Fibroblast of lung (primary cell): ENCODE data around the gene RASEF. TPM values are rescaled to one million over a fixed set of nuclear protein-coding genes. Genes with fewer than 3 reads are reported as not detected.

Experiments
- DNase-seq, 2 donors: peaks; one replicate each; pipeline versions ENCODE4 v3.0.0 to v3.0.0-alpha.2; 2010; ENCODE audit warnings: low read depth in 2 of 2
- H2AFZ ChIP-seq: 2 replicates; pipeline ENCODE4 v1.5.1; 2012; ENCODE audit warnings: low read length, control low read depth, inconsistent platforms
- H3K27ac ChIP-seq: 2 replicates; pipeline ENCODE4 v1.5.1; 2011; ENCODE audit warnings: low read length, control low read depth; ENCODE audit not compliant: insufficient read depth
- H3K27me3 ChIP-seq: 2 replicates; pipeline ENCODE4 v1.5.1; 2011; ENCODE audit warnings: mild to moderate bottlenecking, low read length; ENCODE audit not compliant: control insufficient read depth, insufficient read depth
- H3K36me3 ChIP-seq: 2 replicates; pipeline ENCODE4 v1.5.1; 2011; ENCODE audit warnings: low read length; ENCODE audit not compliant: control insufficient read depth, insufficient read depth
- H3K4me1 ChIP-seq: 2 replicates; pipeline ENCODE4 v1.5.1; 2011; ENCODE audit warnings: low read length; ENCODE audit not compliant: control insufficient read depth, insufficient read depth; ENCODE audit errors: extremely low read depth
- H3K4me2 ChIP-seq: 2 replicates; pipeline ENCODE4 v1.5.1; 2011; ENCODE audit warnings: low read length, control low read depth; ENCODE audit not compliant: insufficient read depth; ENCODE audit errors: extremely low read depth
- H3K4me3 ChIP-seq, 4 experiments: fragments of 200-600 bp in 1 of 4; sonication (generic) in 1 of 4; replicated peaks in 1 of 4; 2 replicates each; pipeline ENCODE4 v1.5.1; 2011 to 2016; ENCODE audit warnings: low read length in 4 of 4, low read depth in 3 of 4, mild to moderate bottlenecking in 3 of 4, control low read depth in 2 of 4, inconsistent platforms in 1 of 4, mixed read lengths in 1 of 4; ENCODE audit not compliant: insufficient read depth in 1 of 4; ENCODE audit errors: control extremely low read depth in 1 of 4
- H3K79me2 ChIP-seq: 2 replicates; pipeline ENCODE4 v1.5.1; 2012; ENCODE audit warnings: mild to moderate bottlenecking, low read length, inconsistent platforms; ENCODE audit not compliant: control insufficient read depth, insufficient read depth
- H3K9ac ChIP-seq: 2 replicates; pipeline ENCODE4 v1.5.1; 2011; ENCODE audit warnings: mild to moderate bottlenecking, low read length, control low read depth; ENCODE audit not compliant: insufficient read depth
- H3K9me3 ChIP-seq: 2 replicates; pipeline ENCODE4 v1.5.1; 2012; ENCODE audit warnings: low read depth, low read length; ENCODE audit not compliant: control insufficient read depth, insufficient read depth
- H4K20me1 ChIP-seq: 2 replicates; pipeline ENCODE4 v1.5.1; 2011; ENCODE audit warnings: low read length; ENCODE audit not compliant: control insufficient read depth, insufficient read depth; ENCODE audit errors: extremely low read depth
- CTCF ChIP-seq, 2 donors: IDR thresholded peaks in 1 of 2; conservative IDR thresholded peaks in 1 of 2; 1 replicate in 1 of 2; 2 replicates in 1 of 2; pipeline ENCODE4 v1.5.1; 2011 to 2012; ENCODE audit warnings: low read length in 2 of 2, control low read depth in 1 of 2, inconsistent platforms in 1 of 2, low read depth in 1 of 2, mild to moderate bottlenecking in 1 of 2
- EZH2 ChIP-seq: IDR thresholded peaks from 2 replicates; pipeline ENCODE4 v1.5.1; 2012; ENCODE audit warnings: low read length, control low read depth, mild to moderate bottlenecking; ENCODE audit errors: missing control alignments
- polyA plus RNA-seq, 2 donors: library from polyadenylated mRNA; depleted of rRNA in 1 of 2; stranded (reverse) in 1 of 2; unstranded in 1 of 2; fragments of >200 nt; gene quantifications; 2 replicates each; pipeline ENCODE4 v1.2.1, GENCODE V29; 2011 to 2012; ENCODE audit warnings: missing spikeins in 1 of 2
- total RNA-seq: library from RNA; depleted of rRNA; stranded (reverse); fragments of >200 nt; gene quantifications from 2 replicates; pipeline ENCODE4 v1.2.1, GENCODE V29; 2014

RASEF gene
- total and polyA plus RNA-seq, 2 donors (not counting 1 experiment from before 2014, with no cell fraction given): 0.28 to 1.2 TPM

DNA sequence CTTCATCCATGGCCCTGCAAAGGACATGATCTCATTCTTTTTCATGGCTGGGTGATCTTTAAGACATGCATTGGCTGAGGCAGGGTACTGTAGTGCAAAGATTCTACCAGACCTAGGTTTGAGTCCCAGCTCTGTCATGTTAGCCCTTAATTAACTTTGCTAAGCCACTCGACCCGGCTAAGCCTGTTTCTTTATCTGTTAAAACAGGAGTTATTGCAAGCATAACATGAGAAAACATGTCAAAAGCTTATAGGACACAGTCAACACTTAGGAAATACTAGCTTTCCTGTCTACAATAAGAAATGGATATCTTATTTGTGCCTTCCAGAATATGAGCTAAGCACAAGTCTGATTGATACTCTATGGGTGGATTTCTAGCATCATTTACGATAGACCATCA, 92.6 kb downstream of the RASEF start:
- Histone ChIP-seq H3K36me3 (no peaks in the 10 kb centered on the region), H3K4me3 (no peak overlapping the region), H3K79me2 (no peaks in the 10 kb centered on the region), H3K27ac (no peak overlapping the region), H3K9me3 (no peaks in the 10 kb centered on the region), H3K9ac (no peak overlapping the region), H4K20me1 (no peaks in the 10 kb centered on the region), H3K4me2 (no peak overlapping the region), H2AFZ (no peak overlapping the region), H3K27me3 (no peaks in the 10 kb centered on the region), H3K4me1 (no peaks in the 10 kb centered on the region)
- no peak for DNase-seq
- no peak for TF ChIP-seq CTCF (conservative IDR thresholded peaks at IDR 0.05 in 1 of 2, IDR thresholded peaks at IDR 0.05 in 1 of 2; ENCODE audit: low read depth in 1 of 2, low read length in 2 of 2)
- TF ChIP-seq EZH2: no peak

- Histone ChIP-seq H3K4me2 (no peak overlapping the region), H4K20me1 (no peaks in the 10 kb centered on the region), H3K9me3 (no peaks in the 10 kb centered on the region), H3K9ac (no peak overlapping the region), H3K27me3 (no peaks in the 10 kb centered on the region), H3K4me1 (no peaks in the 10 kb centered on the region), H3K79me2 (no peaks in the 10 kb centered on the region), H3K27ac (no peak overlapping the region), H3K36me3 (no peaks in the 10 kb centered on the region), H2AFZ (no peak overlapping the region), H3K4me3 (no peak overlapping the region)
- no peak for DNase-seq
- TF ChIP-seq CTCF (conservative IDR thresholded peaks at IDR 0.05 in 1 of 2, IDR thresholded peaks at IDR 0.05 in 1 of 2; ENCODE audit: low read depth in 1 of 2, low read length in 2 of 2) (no peak), EZH2 (no peak)
Observed at GRCh38 chr9:82969291-82969690, 93.7 kb downstream of the RASEF start.

DNA sequence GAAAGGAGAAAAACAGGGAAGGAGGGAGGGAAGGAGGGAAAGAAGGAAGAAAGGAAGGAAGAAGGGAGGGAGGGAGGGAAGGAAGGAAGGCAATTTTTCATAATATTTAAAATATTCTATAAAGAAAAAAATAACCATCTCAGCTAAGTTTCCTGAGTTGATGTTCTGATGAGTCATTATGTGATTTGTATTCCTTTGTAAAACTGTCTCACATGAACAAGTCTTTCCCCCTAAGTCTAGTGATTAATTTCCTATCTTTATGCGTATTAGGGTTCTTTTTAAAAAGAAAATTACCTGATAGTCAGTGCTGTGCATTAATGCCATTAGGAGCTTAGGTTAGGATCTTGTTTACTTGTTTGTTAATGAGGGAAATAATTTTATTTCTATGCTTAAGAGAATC, 94.1 kb downstream of the RASEF start:
- H2AFZ ChIP-seq: no peak overlapping the region
- no peaks in the 10 kb centered on the region for H4K20me1 ChIP-seq
- DNase-seq: peak in 1 of 2 donors; percentile 27
- H3K4me2 ChIP-seq: no peak overlapping the region
- H3K27me3 ChIP-seq: no peaks in the 10 kb centered on the region
- no peak overlapping the region for H3K4me3 ChIP-seq
- no peak overlapping the region for H3K27ac ChIP-seq
- no peaks in the 10 kb centered on the region for H3K4me1 ChIP-seq
- TF ChIP-seq EZH2 (no peak), CTCF (conservative IDR thresholded peaks at IDR 0.05 in 1 of 2, IDR thresholded peaks at IDR 0.05 in 1 of 2; ENCODE audit: low read depth in 1 of 2, low read length in 2 of 2) (no peak)
- H3K79me2 ChIP-seq: no peaks in the 10 kb centered on the region
- H3K9me3 ChIP-seq: no peaks in the 10 kb centered on the region
- no peaks in the 10 kb centered on the region for H3K36me3 ChIP-seq
- no peak overlapping the region for H3K9ac ChIP-seq
